SK-N-SH treated with all-trans-retinoic acid at 6 μM for 48 hours (cell line): ENCODE measurements around the gene INO80B.

ENCODE experiments used
- BACH2 ChIP-seq: fragments of 250-450 bp; sonication (Bioruptor Pico); IDR thresholded peaks from 2 replicates; pipeline ENCODE4 v1.9.0; 2021; ENCODE audit warnings: mild to moderate bottlenecking, borderline replicate concordance
- CREB5 ChIP-seq: fragments of 250-450 bp; sonication (Bioruptor Pico); IDR thresholded peaks from 2 replicates; pipeline ENCODE4 v1.5.1; 2020; ENCODE audit warnings: low read depth, mild to moderate bottlenecking, moderate library complexity
- PPARA ChIP-seq: fragments of 250-450 bp; sonication (Bioruptor Pico); IDR thresholded peaks from 2 replicates; pipeline ENCODE4 v1.5.0; 2020; ENCODE audit warnings: mild to moderate bottlenecking, borderline replicate concordance
- ZFP30 ChIP-seq: fragments of 450-650 bp; formaldehyde crosslinking; IDR thresholded peaks from 2 replicates; pipeline ENCODE4 v1.5.0; 2022; ENCODE audit warnings: mild to moderate bottlenecking, moderate library complexity

- TF ChIP-seq ZFP30 (CRISPR knock-in tag) (no peak), BACH2 (CRISPR knock-in tag) (no peak), PPARA (no peak), CREB5 (CRISPR knock-in tag) (no peak)
Observed at GRCh38 chr2:74474481-74474880, 19.6 kb downstream of the INO80B start.
